AG09319 (cell line): ENCODE measurements around the gene WDFY4.

Experiments used
- DNase-seq: peaks from one replicate; pipeline ENCODE4 v3.0.0-alpha.2; 2010; ENCODE audit warnings: low read depth; ENCODE audit errors: extremely low read depth
- TF ChIP-seq, protein P1 (sequence below): IDR thresholded peaks from 2 replicates; pipeline ENCODE4 v1.5.1; 2011; ENCODE audit warnings: low read depth, mild to moderate bottlenecking, inconsistent platforms, low read length, moderate library complexity

The WDFY4 gene

DNA sequence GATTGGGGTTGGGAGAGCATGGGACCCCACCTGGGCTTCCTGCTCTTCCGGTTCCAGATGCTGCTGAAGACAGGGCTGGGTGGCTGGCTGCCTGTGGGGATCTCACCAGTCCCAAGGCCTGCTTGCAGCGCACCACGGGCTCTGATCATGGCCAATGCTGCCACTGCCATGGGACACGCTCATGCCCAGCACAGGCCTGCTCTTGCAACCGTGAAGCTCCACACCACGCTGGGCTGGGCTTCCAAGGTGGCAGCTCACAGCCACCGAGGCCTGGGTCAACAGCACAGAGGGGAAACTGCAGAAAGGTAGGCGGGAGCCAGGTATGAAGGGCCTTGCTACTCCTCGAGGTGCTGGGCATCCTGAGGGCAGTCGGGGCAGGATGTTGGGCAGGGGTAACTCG, 327.1 kb downstream of the WDFY4 start:
- DNase-seq: no peak
- TF ChIP-seq, protein P1, sequence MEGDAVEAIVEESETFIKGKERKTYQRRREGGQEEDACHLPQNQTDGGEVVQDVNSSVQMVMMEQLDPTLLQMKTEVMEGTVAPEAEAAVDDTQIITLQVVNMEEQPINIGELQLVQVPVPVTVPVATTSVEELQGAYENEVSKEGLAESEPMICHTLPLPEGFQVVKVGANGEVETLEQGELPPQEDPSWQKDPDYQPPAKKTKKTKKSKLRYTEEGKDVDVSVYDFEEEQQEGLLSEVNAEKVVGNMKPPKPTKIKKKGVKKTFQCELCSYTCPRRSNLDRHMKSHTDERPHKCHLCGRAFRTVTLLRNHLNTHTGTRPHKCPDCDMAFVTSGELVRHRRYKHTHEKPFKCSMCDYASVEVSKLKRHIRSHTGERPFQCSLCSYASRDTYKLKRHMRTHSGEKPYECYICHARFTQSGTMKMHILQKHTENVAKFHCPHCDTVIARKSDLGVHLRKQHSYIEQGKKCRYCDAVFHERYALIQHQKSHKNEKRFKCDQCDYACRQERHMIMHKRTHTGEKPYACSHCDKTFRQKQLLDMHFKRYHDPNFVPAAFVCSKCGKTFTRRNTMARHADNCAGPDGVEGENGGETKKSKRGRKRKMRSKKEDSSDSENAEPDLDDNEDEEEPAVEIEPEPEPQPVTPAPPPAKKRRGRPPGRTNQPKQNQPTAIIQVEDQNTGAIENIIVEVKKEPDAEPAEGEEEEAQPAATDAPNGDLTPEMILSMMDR: no peak

DNA sequence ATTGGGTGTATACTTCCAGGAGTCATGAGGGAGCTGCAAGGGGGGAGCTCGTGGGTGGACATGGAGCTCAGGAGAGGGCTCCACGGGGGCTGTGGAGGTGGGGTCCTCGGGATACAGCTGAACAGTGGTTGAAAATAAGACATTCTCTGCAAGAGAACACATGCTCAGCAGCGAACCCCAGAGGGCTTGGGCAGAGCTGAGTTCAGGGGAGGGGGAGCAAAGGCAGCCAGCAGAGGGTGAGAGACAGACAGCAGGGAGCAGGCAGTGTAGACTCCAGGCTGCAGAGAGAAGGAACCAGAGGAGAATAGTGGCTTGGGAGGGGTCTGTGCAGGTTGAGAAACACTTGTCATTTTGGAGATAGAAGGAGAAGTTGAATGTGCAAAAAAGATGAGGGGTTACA, 327.9 kb downstream of the WDFY4 start:
- DNase-seq: no peak

DNA sequence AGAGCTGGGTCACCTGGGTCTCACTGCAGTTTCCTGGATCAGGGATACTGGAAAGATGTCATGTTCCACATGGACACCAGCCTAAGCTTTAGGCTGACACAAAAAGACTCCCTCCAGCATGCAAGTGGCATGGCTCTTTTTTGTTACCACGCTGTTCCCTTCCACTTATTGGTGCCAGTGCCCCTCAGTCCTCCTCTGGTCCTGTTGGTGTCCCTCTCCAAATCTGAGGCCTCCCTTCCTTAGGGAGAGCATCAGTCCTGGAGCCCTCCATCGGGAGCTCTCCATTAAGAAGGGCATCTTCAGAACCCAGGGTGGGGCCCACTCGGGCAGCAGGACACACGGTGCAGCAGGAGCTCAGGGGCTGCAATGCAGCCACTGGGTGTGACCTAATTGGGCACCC, 331.0 kb downstream of the WDFY4 start:
- no peak for DNase-seq
- TF ChIP-seq, protein P1: no peak

More for the DNA sequence above, 327.9 kb downstream of the WDFY4 start:
- TF ChIP-seq, protein P1: no peak

DNA sequence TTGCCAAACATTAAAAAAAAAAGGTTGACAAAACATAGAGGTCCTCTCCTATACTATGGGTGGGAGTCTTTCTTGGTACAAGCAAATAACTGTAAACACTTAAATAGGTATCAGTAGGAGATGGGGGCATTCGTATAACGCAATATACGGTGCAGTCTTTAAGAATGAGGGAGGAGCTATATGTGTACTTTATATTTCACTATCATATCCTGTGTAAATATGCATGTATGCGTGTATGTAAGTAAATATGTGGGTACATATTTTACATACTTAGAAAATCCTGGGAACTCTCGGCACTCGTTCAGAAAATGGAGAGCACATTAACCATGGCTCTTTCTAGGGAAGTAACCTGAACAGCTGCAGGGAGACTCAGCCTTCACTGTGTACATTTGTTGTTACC, 337.0 kb downstream of the WDFY4 start:
- TF ChIP-seq, protein P1: no peak
- no peak for DNase-seq

DNA sequence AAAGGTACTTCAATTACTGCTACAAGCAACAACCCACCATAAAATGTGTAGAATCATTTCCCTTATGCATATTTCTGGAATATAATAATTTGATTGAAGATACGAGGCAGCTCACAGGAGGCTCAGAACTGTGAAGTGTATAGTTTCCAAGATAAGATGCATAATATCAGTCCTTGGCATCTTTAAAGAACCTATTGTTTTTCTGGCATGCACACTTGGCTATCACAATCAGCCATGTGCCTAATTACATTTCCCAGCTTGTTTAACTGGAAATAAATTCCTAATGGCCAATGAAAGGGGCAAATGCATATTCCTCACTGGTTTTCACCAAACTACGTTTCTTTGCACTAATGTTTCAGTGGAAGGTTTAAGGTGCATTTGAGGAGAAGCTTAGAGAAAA, 338.4 kb downstream of the WDFY4 start:
- TF ChIP-seq, protein P1: no peak
- DNase-seq: no peak

DNA sequence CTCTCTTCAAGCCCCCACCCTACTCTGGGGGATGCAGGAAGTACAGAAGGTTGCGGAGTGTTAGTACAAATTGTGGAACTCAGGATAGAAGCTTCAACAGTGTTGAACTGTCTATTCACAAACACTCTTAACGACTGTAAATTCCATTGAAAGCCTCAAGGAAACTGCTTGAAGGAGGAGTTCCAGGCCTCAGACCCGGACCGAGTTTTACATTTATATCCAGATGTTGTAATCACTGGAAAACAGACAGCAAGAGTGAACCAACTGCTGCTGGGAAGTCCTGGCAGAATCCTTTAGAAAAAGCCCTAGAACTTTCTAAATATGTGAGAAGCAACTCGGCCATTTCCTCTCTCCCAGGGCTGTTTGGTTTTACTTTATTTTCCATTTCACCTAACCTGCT, 339.1 kb downstream of the WDFY4 start:
- DNase-seq: no peak
- TF ChIP-seq, protein P1: no peak

DNA sequence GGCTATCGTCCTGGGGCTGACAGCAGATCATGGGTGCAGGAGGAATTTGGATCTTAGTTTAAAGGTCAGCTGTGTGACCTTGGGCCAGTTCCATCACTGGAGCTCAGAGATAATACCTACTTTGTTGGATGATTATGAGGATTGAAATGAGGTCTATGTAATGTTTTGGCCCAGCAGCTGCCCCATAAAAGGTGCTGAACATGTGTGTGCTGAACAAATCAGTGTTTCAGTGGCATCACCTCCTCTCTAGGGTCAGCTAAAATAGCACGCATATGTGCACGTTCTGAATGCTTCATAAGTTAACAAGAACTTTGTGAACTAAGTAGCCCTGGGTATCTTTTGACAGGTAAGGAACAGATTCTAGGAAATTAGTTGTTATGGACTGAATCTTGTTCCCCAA, 339.8 kb downstream of the WDFY4 start:
- TF ChIP-seq, protein P1: no peak
- no peak for DNase-seq
